Spleen (tissue), 7 donors: ENCODE results near the gene FGF22.

Experiments
- CTCF ChIP-seq, 11 experiments: fragments of 200-600 bp in 7 of 11; fragments of 450-650 bp in 4 of 11; sonication (generic) in 4 of 11; IDR thresholded peaks in 8 of 11; conservative IDR thresholded peaks in 3 of 11; 1 replicate in 7 of 11; 2 replicates in 4 of 11; pipeline versions ENCODE4 v1.4.0 to v1.8.0; 2016 to 2021; ENCODE audit warnings: antibody characterized with exemption in 11 of 11, inconsistent platforms in 4 of 11, mild to moderate bottlenecking in 1 of 11
- POLR2A ChIP-seq, 3 donors: fragments of 450-650 bp; IDR thresholded peaks; one replicate each; pipeline ENCODE4 v1.5.1; 2017; ENCODE audit warnings: antibody characterized with exemption in 3 of 3, mild to moderate bottlenecking in 1 of 3
- POLR2AphosphoS5 ChIP-seq, 3 donors: sonication (generic); formaldehyde crosslinking; IDR thresholded peaks; one replicate each; pipeline ENCODE4 v1.5.1; 2017; ENCODE audit warnings: antibody characterized with exemption in 3 of 3
- donor health status: DM: no; HTN: no; CAD: no; lungs with moderate emphysema.
- donor health status: DM: no; HTN: no; CAD: no.
- donor health status: DM: no; HTN: no; CAD: no.

GRCh38 chr19:616747-617526, 22.7 kb upstream of the FGF22 start:
- TF ChIP-seq POLR2A (IDR thresholded peaks at IDR 0.05) (no peak), CTCF (IDR thresholded peaks at IDR 0.05 in 8 of 11, conservative IDR thresholded peaks at IDR 0.05 in 3 of 11) (no peak), POLR2AphosphoS5 (IDR thresholded peaks at IDR 0.05) (peak in 1 of 3 donors; percentile 30)
